Measurements from ENCODE around the gene PITPNC1.
"Not testable (repeated sequence)": the region's sequence is repeated elsewhere in the genome, so short reads cannot be mapped to it uniquely, and the experiment has no call there.

PITPNC1 gene

GRCh38 chr17:67478401-67479041, 101.4 kb downstream of the PITPNC1 start:
- DNase-seq (ENCODE audit: low read depth) = no peak
- TF ChIP-seq, protein P1, sequence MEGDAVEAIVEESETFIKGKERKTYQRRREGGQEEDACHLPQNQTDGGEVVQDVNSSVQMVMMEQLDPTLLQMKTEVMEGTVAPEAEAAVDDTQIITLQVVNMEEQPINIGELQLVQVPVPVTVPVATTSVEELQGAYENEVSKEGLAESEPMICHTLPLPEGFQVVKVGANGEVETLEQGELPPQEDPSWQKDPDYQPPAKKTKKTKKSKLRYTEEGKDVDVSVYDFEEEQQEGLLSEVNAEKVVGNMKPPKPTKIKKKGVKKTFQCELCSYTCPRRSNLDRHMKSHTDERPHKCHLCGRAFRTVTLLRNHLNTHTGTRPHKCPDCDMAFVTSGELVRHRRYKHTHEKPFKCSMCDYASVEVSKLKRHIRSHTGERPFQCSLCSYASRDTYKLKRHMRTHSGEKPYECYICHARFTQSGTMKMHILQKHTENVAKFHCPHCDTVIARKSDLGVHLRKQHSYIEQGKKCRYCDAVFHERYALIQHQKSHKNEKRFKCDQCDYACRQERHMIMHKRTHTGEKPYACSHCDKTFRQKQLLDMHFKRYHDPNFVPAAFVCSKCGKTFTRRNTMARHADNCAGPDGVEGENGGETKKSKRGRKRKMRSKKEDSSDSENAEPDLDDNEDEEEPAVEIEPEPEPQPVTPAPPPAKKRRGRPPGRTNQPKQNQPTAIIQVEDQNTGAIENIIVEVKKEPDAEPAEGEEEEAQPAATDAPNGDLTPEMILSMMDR (IDR thresholded peaks at IDR 0.05; ENCODE audit: insufficient read depth, low read depth, low read length, missing control alignments) = no peak
- H3K4me3 ChIP-seq (ENCODE audit: low read length) = no peak overlapping the region

DNA sequence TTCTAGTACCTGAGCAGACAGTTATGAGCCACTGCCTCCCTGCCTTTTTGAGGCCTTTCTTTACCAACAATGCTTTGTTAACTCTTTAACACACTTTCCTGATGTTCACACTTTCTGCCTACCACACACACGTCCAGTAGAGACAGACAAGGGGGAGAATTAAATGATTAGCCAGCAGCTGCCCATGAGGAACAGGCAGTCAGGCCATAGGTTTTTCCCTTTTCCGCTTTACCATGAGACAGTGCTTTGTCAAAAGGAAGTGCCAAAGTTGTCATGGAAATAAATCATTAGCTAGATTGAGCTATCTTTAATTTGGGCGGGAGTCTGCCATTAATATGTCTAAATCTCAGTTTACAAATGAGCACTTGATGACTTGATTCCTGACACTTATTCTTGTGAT, 102.1 kb downstream of the PITPNC1 start:
- no peak overlapping the region for H3K4me3 ChIP-seq (ENCODE audit: low read length)
- DNase-seq (ENCODE audit: low read depth) = no peak

GRCh38 chr17:67480959-67481358, 103.9 kb downstream of the PITPNC1 start:
- H3K4me3 ChIP-seq (ENCODE audit: low read length); DNase-seq (ENCODE audit: low read depth): not testable (repeated sequence)

More for the DNA sequence above, 102.1 kb downstream of the PITPNC1 start:
- TF ChIP-seq, protein P1 (IDR thresholded peaks at IDR 0.05; ENCODE audit: insufficient read depth, low read depth, low read length, missing control alignments) = no peak

- TF ChIP-seq, protein P1 (IDR thresholded peaks at IDR 0.05; ENCODE audit: insufficient read depth, low read depth, low read length, missing control alignments) = no peak
- DNase-seq (ENCODE audit: low read depth) = no peak
- no peak overlapping the region for H3K4me3 ChIP-seq (ENCODE audit: low read length)
These were observed 104.7 kb downstream of the PITPNC1 start for GRCh38 chr17:67481808-67482207.

GRCh38 chr17:67482764-67483163, 105.7 kb downstream of the PITPNC1 start:
- TF ChIP-seq, protein P1 (IDR thresholded peaks at IDR 0.05; ENCODE audit: insufficient read depth, low read depth, low read length, missing control alignments) = no peak
- no peak for DNase-seq (ENCODE audit: low read depth)

GRCh38 chr17:67484261-67484660, 107.2 kb downstream of the PITPNC1 start:
- no peak overlapping the region for H3K4me3 ChIP-seq (ENCODE audit: low read length)
- TF ChIP-seq, protein P1 (IDR thresholded peaks at IDR 0.05; ENCODE audit: insufficient read depth, low read depth, low read length, missing control alignments) = no peak
- no peak for DNase-seq (ENCODE audit: low read depth)

More at GRCh38 chr17:67482764-67483163, 105.7 kb downstream of the PITPNC1 start:
- no peak overlapping the region for H3K4me3 ChIP-seq (ENCODE audit: low read length)

DNA sequence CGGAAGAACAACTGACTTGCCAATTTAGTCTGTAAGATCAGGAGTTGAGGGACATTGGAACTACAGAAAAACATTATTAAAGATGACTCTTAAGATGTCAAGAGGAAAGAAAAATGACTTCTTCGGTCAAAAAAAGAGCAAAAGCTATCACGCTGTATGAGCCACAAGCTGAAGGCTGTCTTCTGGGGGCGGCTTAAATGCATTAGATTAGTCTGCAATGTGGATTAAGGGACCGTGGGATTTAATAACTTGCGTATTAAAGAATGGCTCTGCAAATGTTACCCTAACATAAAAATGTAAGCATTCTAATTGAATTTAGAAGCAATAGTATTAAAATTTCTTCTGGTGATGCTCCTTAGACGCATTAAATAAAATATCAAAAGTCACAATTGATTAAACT, 108.6 kb downstream of the PITPNC1 start:
- TF ChIP-seq, protein P1 (IDR thresholded peaks at IDR 0.05; ENCODE audit: insufficient read depth, low read depth, low read length, missing control alignments) = no peak
- no peak overlapping the region for H3K4me3 ChIP-seq (ENCODE audit: low read length)
- no peak for DNase-seq (ENCODE audit: low read depth)
